ENCODE results near the gene NEU4.

- TF ChIP-seq, protein P1, sequence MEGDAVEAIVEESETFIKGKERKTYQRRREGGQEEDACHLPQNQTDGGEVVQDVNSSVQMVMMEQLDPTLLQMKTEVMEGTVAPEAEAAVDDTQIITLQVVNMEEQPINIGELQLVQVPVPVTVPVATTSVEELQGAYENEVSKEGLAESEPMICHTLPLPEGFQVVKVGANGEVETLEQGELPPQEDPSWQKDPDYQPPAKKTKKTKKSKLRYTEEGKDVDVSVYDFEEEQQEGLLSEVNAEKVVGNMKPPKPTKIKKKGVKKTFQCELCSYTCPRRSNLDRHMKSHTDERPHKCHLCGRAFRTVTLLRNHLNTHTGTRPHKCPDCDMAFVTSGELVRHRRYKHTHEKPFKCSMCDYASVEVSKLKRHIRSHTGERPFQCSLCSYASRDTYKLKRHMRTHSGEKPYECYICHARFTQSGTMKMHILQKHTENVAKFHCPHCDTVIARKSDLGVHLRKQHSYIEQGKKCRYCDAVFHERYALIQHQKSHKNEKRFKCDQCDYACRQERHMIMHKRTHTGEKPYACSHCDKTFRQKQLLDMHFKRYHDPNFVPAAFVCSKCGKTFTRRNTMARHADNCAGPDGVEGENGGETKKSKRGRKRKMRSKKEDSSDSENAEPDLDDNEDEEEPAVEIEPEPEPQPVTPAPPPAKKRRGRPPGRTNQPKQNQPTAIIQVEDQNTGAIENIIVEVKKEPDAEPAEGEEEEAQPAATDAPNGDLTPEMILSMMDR (IDR thresholded peaks at IDR 0.05 in 4 of 5, conservative IDR thresholded peaks at IDR 0.05 in 1 of 5) = no peak
- no peak for TF ChIP-seq POLR2A (IDR thresholded peaks at IDR 0.05)
Observed at GRCh38 chr2:241861264-241861663, 52.3 kb downstream of the NEU4 start.

All from gastrocnemius medialis (tissue), 4 donors.